HepG2 (cell line): ENCODE data around the gene SSBP4. TPM values are rescaled to one million over a fixed set of nuclear protein-coding genes. Genes with fewer than 3 reads are reported as not detected.
A peak's percentile ranks its signal among the peaks of the same experiment; 100 is the strongest.

Source experiments
- ASH2L ChIP-seq: fragments of 300-600, 200-600 bp; sonication (generic); IDR thresholded peaks from 2 replicates; pipeline ENCODE4 v1.7.0; 2017; ENCODE audit warnings: low read depth, mild to moderate bottlenecking, moderate library complexity, mixed read lengths, low read length; ENCODE audit not compliant: insufficient read length
- CREB1 ChIP-seq, 2 experiments: fragments of 450-650 bp in 1 of 2; IDR thresholded peaks; 2 replicates each; pipeline ENCODE4 v1.6.1; 2016 to 2017; ENCODE audit warnings: control low read depth in 1 of 2, mild to moderate bottlenecking in 1 of 2, missing compliant biosample characterization in 1 of 2, missing genetic modification characterization in 1 of 2
- DR1 ChIP-seq: sonication (generic); formaldehyde crosslinking; IDR thresholded peaks from 2 replicates; pipeline ENCODE4 v1.8.0; 2021; ENCODE audit warnings: mild to moderate bottlenecking, missing genetic modification reagents, inconsistent platforms
- FLYWCH1 ChIP-seq: sonication (generic); formaldehyde crosslinking; IDR thresholded peaks from 2 replicates; pipeline ENCODE4 v1.8.1; 2023; ENCODE audit warnings: mild to moderate bottlenecking, missing genetic modification reagents
- GATAD2A ChIP-seq: IDR thresholded peaks from 2 replicates; pipeline ENCODE4 v1.6.1; 2016
- GMEB2 ChIP-seq: IDR thresholded peaks from 2 replicates; pipeline ENCODE4 v1.6.1; 2016; ENCODE audit warnings: missing biosample characterization, missing genetic modification reagents, low read depth
- HMGA1 ChIP-seq: sonication (generic); formaldehyde crosslinking; conservative IDR thresholded peaks from 2 replicates; pipeline ENCODE4 v1.4.0; 2020; ENCODE audit warnings: missing genetic modification reagents
- HOXA5 ChIP-seq: sonication (generic); formaldehyde crosslinking; IDR thresholded peaks from 2 replicates; pipeline ENCODE4 v1.4.0; 2020; ENCODE audit warnings: missing genetic modification reagents
- KAT2B ChIP-seq: fragments of 150-350 bp; IDR thresholded peaks from 2 replicates; pipeline ENCODE4 v1.6.1; 2014; ENCODE audit warnings: low read depth, low read length, borderline replicate concordance
- KLF11 ChIP-seq: IDR thresholded peaks from 2 replicates; pipeline ENCODE4 v1.6.1; 2016; ENCODE audit warnings: missing compliant biosample characterization
- MIER2 ChIP-seq: IDR thresholded peaks from 2 replicates; pipeline ENCODE4 v1.6.1; 2016; ENCODE audit warnings: missing biosample characterization, missing genetic modification reagents
- MLXIP ChIP-seq: sonication (generic); formaldehyde crosslinking; IDR thresholded peaks from 2 replicates; pipeline ENCODE4 v1.9.0; 2021; ENCODE audit warnings: missing genetic modification reagents, borderline replicate concordance
- MYNN ChIP-seq: sonication (generic); formaldehyde crosslinking; IDR thresholded peaks from 2 replicates; pipeline ENCODE4 v1.4.0; 2020; ENCODE audit warnings: mild to moderate bottlenecking, low read depth, missing genetic modification reagents
- NFKBIZ ChIP-seq: IDR thresholded peaks from 2 replicates; pipeline ENCODE4 v1.6.1; 2018; ENCODE audit warnings: missing genetic modification reagents, missing compliant biosample characterization
- NR3C1 ChIP-seq: sonication (generic); formaldehyde crosslinking; IDR thresholded peaks from 2 replicates; pipeline ENCODE4 v1.4.0; 2020; ENCODE audit warnings: missing genetic modification reagents
- PRPF4 ChIP-seq: fragments of 200-400 bp; formaldehyde crosslinking; IDR thresholded peaks from 2 replicates; pipeline ENCODE4 v1.6.1; 2016; ENCODE audit warnings: low read length, low read depth; ENCODE audit not compliant: poor library complexity, severe bottlenecking
- RNF219 ChIP-seq: sonication (generic); formaldehyde crosslinking; IDR thresholded peaks from 2 replicates; pipeline ENCODE4 v1.5.0; 2020; ENCODE audit warnings: mild to moderate bottlenecking, missing genetic modification reagents
- ZFP1 ChIP-seq: IDR thresholded peaks from 2 replicates; pipeline ENCODE4 v1.6.1; 2016
- ZFP62 ChIP-seq: sonication (generic); formaldehyde crosslinking; IDR thresholded peaks from 2 replicates; pipeline ENCODE4 v1.4.0; 2020; ENCODE audit warnings: missing genetic modification reagents
- ZNF317 ChIP-seq: sonication (generic); formaldehyde crosslinking; IDR thresholded peaks from 2 replicates; pipeline ENCODE4 v1.5.0; 2020; ENCODE audit warnings: mild to moderate bottlenecking, missing genetic modification reagents
- ZNF512 ChIP-seq: sonication (generic); formaldehyde crosslinking; IDR thresholded peaks from 2 replicates; pipeline ENCODE4 v1.4.0; 2020; ENCODE audit warnings: mild to moderate bottlenecking, missing genetic modification reagents
- ZNF781 ChIP-seq: sonication (generic); formaldehyde crosslinking; IDR thresholded peaks from 2 replicates; pipeline ENCODE4 v1.5.1; 2020; ENCODE audit warnings: borderline replicate concordance, mild to moderate bottlenecking, missing genetic modification reagents; ENCODE audit errors: not compliant biosample characterization
- polyA plus RNA-seq, 8 experiments: library from polyadenylated mRNA; depleted of rRNA in 3 of 8; stranded (reverse) in 7 of 8; unstranded in 1 of 8; fragments of >200 nt; fragmentation: Illumina TruSeq in 4 of 8; extraction: Trizol in 4 of 8; gene quantifications; 2 replicates each; pipeline versions ENCODE4 v1.2.1 to v1.2.3, GENCODE V29; 2011 to 2016; ENCODE audit warnings: low read depth in 4 of 8, missing spikeins in 1 of 8, mixed read lengths in 1 of 8; ENCODE audit not compliant: insufficient read depth in 1 of 8
- total RNA-seq, 5 experiments: library from RNA; depleted of rRNA; stranded (reverse); fragments of >200 nt; fragmentation: Illumina TruSeq; extraction: Trizol; gene quantifications; 2 replicates each; pipeline ENCODE4 v1.2.3, GENCODE V29; 2016; ENCODE audit warnings: low read depth in 1 of 5

Gene SSBP4
- total and polyA plus RNA-seq, 2 of the 13 experiments (the other 11 are each of a cell fraction or from before 2014, with no cell fraction given): 20.8 to 39.5 TPM

GRCh38 chr19:18437491-18438330 lies 18.5 kb downstream of the SSBP4 start, which contains the start of gene ISYNA1 (continued):
- TF ChIP-seq GMEB2 (no peak), ASH2L (no peak), NFKBIZ (CRISPR knock-in tag) (no peak), ZNF781 (CRISPR knock-in tag) (no peak), ZFP1 (CRISPR knock-in tag) (0 out of 2 replicates have a peak, but pooled peaks have one; percentile 11), CREB1 (IDR thresholded peaks at IDR 0.05) (no peak), CREB1 (CRISPR knock-in tag; IDR thresholded peaks at IDR 0.05) (no peak), GATAD2A (CRISPR knock-in tag) (no peak), ZFP62 (CRISPR knock-in tag) (no peak), KLF11 (CRISPR knock-in tag) (no peak), HMGA1 (CRISPR knock-in tag) (no peak), HOXA5 (0 out of 2 replicates have a peak, but pooled peaks have one; percentile 18), RNF219 (CRISPR knock-in tag) (no peak), MYNN (CRISPR knock-in tag) (no peak), NR3C1 (no peak), DR1 (CRISPR knock-in tag) (no peak), ZNF512 (CRISPR knock-in tag) (no peak), MIER2 (CRISPR knock-in tag) (no peak), KAT2B (no peak), MLXIP (CRISPR knock-in tag) (no peak), ZNF317 (CRISPR knock-in tag) (no peak), PRPF4 (no peak), FLYWCH1 (CRISPR knock-in tag) (no peak)
